OCI-LY1 (cell line): ENCODE measurements around the gene KRTAP5-1.

Experiments used
- EZH2 ChIP-seq: fragments of 200-600 bp; sonication (generic), shearing (Covaris generic); IDR thresholded peaks from 2 replicates; pipeline ENCODE4 v1.8.0; 2017; ENCODE audit warnings: borderline replicate concordance, mixed run types, mild to moderate bottlenecking, antibody characterized with exemption, low read length, moderate library complexity, mixed read lengths
- TF ChIP-seq, protein P1 (sequence below): fragments of 200-600 bp; sonication (generic), shearing (Covaris generic); IDR thresholded peaks from 2 replicates; pipeline ENCODE4 v1.5.1; 2017; ENCODE audit warnings: mild to moderate bottlenecking, antibody characterized with exemption, low read length, moderate library complexity, mixed read lengths

DNA sequence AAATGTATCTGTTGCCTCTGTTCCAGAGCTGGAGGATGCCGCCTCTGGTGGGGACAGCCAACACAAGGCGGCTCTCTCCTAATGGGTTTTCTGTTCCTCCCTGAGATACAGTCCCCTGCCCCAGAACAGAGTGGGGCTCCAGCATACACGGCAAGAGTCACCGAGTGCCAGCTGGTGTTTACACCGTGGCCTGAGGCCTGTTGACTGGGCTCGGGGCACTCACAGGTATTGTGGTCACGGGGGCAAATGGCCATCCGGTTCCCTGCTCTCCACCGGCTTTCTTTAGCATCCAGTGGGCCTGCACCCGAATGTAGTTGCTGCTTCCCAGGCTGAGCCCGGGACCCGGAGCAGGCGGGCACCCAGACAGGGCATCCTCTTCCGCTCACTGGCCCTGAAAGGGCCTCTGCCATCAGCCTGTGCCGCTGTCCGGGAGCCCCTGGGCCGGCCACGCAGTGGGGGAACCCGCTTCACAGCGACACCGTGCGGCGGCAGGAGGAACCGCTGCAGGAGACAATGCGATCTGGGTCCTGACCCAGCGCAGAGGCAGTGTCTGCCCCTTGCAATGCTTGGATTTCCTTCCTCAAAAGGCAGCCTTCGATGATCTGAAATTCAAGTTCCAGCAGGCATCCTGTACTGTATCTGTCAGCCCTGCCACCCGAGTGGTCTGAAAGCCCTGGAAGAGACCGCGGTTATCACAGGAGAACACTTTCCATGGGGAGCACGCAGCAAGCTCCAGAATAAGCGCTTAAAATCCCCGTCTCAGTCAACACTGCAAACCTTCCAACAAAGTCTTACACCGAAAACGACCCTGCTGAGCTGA, 43.6 kb upstream of the KRTAP5-1 start:
- TF ChIP-seq, protein P1, sequence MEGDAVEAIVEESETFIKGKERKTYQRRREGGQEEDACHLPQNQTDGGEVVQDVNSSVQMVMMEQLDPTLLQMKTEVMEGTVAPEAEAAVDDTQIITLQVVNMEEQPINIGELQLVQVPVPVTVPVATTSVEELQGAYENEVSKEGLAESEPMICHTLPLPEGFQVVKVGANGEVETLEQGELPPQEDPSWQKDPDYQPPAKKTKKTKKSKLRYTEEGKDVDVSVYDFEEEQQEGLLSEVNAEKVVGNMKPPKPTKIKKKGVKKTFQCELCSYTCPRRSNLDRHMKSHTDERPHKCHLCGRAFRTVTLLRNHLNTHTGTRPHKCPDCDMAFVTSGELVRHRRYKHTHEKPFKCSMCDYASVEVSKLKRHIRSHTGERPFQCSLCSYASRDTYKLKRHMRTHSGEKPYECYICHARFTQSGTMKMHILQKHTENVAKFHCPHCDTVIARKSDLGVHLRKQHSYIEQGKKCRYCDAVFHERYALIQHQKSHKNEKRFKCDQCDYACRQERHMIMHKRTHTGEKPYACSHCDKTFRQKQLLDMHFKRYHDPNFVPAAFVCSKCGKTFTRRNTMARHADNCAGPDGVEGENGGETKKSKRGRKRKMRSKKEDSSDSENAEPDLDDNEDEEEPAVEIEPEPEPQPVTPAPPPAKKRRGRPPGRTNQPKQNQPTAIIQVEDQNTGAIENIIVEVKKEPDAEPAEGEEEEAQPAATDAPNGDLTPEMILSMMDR = peak; percentile 93
- no peak for TF ChIP-seq EZH2
